DMS114 treated with DMSO at 0.1 percent for 48 hours (cell line): ENCODE results near the gene CDH22.

Experiments used
- DNase-seq: peaks from one replicate; lab custom pipeline; 2025; ENCODE audit not compliant: unreplicated experiment; lab: John Stamatoyannopoulos, UW

Gene CDH22

GRCh38 chr20:46249671-46250070, 58.6 kb downstream of the CDH22 start:
- DNase-seq: no peak

GRCh38 chr20:46246559-46246958, 61.7 kb downstream of the CDH22 start:
- no peak for DNase-seq

- DNase-seq: no peak
Measured at GRCh38 chr20:46243707-46244628, 64.3 kb downstream of the CDH22 start.

GRCh38 chr20:46242390-46242789, 65.9 kb downstream of the CDH22 start:
- DNase-seq: no peak

- DNase-seq: no peak
Measured at GRCh38 chr20:46240881-46241280, 67.4 kb downstream of the CDH22 start.

GRCh38 chr20:46240065-46240464, 68.2 kb downstream of the CDH22 start:
- no peak for DNase-seq

GRCh38 chr20:46237736-46238135, 70.6 kb downstream of the CDH22 start:
- DNase-seq: no peak

GRCh38 chr20:46237227-46237626, 71.1 kb downstream of the CDH22 start:
- DNase-seq: no peak

GRCh38 chr20:46235077-46235476, 73.2 kb downstream of the CDH22 start:
- DNase-seq: no peak

- no peak for DNase-seq
Measured at GRCh38 chr20:46233701-46234100, 74.6 kb downstream of the CDH22 start.

GRCh38 chr20:46232539-46232938, 75.8 kb downstream of the CDH22 start:
- no peak for DNase-seq

GRCh38 chr20:46230801-46231282, 77.5 kb downstream of the CDH22 start:
- no peak for DNase-seq

GRCh38 chr20:46230106-46230491, 78.2 kb downstream of the CDH22 start:
- no peak for DNase-seq

- no peak for DNase-seq
Measured at GRCh38 chr20:46229478-46230105, 78.7 kb downstream of the CDH22 start.

- DNase-seq: no peak
Measured at GRCh38 chr20:46228670-46229069, 79.6 kb downstream of the CDH22 start.

- DNase-seq: no peak
Measured at GRCh38 chr20:46227272-46227767, 81.0 kb downstream of the CDH22 start.

GRCh38 chr20:46226602-46227001, 81.7 kb downstream of the CDH22 start:
- DNase-seq: no peak

- DNase-seq: no peak
Measured at GRCh38 chr20:46222521-46223007, 85.7 kb downstream of the CDH22 start.

GRCh38 chr20:46221256-46221833, 87.0 kb downstream of the CDH22 start:
- DNase-seq: no peak

GRCh38 chr20:46220455-46221207, 87.7 kb downstream of the CDH22 start:
- DNase-seq: no peak

- DNase-seq: no peak
Measured at GRCh38 chr20:46219920-46220319, 88.4 kb downstream of the CDH22 start.
